RCC 7860 (cell line): ENCODE data around the gene ZMYND8.
"Not testable (repeated sequence)": the region's sequence is repeated elsewhere in the genome, so short reads cannot be mapped to it uniquely, and the experiment has no call there.

Source experiments
- DNase-seq: peaks from one replicate; pipeline ENCODE4 v3.0.0-alpha.2; 2015; ENCODE audit warnings: low spot score
- FAIRE-seq: peaks from 2 replicates; lab custom pipeline; 2012; peaks lifted over from hg19 to GRCh38; lab: Jason Lieb, UNC

The ZMYND8 gene

DNA sequence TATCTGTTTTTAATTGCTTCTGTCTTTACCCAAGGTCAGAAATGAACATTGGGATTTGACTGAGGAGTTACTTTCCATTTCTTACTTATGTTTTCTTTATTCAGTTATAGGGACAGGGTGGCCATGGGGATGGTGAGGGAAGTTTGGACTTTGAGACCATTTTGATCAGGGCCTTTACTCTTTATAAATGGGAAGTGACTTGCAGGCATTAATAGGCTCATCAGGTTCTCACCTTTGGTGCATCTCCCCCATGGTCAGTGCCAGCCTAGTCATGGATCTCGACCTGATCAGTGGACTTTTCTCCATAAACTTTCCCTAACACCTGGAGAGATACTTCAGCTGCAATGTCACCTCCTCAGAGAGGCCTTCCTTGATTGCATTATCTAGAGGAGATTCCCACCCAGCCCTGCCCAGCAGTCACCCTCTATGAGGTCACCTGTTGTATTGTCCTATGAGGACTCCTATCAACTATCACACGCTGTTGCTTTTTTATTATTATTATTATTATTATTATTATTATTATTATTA, 16.8 kb upstream of the ZMYND8 start:
- DNase-seq (no peak), FAIRE-seq (no peak)

DNA sequence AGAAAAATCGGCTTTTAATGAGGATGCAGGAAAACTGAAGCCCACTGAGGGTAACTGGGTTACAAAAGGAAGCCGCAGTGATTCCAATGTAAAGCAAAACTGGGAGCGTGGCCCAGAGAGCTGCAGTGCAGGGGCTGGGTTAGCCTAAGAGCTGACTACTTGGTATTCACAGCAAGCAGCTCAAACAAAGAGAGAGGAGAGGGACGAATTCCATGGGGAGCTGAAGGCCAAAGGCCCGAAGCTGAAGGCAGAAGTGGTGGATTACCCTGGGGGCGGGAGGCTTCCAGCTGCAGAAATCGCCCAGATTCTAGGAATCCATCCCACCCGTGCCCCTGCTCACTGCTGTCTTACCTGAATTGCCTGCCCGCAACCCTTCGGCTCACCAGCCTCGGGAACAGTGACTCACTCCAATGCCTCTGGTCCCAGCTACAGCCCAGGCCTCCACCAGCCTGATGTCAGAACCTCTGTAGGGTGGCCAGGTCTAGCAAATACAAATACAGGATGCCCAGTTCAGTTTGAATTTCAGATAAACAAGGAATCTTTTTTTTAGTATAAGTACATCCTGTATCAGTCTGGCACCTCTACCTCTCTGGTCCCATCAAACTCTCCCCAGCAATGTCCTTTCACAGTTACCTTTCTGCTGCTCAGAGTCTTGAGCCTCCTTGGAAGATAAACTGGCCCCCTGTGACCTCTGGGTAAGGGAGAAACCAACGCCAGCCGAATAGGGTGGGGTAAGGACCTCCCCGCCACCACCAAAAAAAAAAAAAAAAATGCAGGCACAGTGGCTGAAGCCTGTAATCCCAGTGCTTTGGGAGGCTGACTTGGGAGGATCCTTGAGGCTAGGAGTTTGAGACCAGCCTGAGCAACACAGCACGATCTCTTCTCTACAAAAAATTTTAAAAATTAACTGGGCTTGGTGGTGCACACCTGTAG, 14.6 kb upstream of the ZMYND8 start:
- DNase-seq (no peak), FAIRE-seq (no peak)

DNA sequence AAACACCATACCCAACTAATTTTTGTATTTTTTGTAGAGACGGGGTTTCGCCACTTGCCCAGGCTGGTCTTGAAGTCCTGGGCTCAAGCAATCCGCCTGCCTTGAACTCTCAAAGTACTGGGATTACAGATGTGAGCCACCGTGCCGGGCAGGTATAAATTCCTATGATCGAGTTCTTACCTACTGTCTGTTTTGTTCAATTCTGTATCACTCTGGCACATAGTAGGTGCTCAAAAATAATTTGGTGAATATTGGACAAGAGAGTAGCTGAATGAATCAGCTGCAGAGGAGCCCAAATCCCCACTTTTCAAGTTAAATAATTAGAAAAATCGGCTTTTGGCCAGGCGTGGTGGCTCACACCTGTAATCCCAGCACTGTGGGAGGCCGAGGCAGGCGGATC, 13.7 kb upstream of the ZMYND8 start:
- DNase-seq (no peak), FAIRE-seq (no peak)

DNA sequence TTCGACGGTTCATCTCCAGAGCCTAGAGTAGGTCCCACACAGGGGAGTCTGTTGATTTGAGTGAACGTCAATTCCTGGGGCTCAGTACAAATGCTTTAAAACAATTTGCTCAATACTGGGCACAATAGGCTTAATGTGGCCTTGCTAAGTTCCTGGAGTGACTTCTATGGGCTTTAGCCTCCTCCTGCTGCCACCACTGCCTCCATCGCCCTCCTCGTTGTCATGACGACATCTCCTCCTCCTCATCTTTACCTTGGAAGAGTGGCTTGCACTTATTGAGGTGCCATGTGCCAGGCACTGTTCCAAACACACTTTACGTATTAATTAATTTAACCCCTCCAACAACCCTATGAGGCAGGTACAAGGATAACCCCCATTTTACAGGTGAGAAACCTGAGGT, 11.8 kb upstream of the ZMYND8 start:
- DNase-seq (no peak), FAIRE-seq (no peak)

DNA sequence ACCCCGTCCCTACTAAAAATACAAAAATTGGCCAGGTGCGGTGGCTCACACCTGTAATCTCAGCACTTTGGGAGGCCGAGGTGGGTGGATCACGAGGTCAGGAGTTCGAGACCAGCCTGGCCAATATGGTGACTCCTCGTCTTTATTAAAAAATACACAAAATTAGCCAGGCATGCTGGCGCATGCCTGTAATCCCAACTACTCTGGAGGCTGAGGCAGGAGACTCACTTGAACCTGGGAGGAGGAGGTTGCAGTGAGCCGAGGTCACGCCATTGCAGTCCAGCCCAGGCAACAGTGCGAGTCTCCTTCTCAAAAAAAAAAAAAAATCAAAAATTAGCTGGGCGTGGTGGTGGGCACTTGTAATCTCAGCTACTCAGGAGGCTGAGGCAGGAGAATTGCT, 9.8 kb upstream of the ZMYND8 start:
- not testable (repeated sequence) for DNase-seq, FAIRE-seq

DNA sequence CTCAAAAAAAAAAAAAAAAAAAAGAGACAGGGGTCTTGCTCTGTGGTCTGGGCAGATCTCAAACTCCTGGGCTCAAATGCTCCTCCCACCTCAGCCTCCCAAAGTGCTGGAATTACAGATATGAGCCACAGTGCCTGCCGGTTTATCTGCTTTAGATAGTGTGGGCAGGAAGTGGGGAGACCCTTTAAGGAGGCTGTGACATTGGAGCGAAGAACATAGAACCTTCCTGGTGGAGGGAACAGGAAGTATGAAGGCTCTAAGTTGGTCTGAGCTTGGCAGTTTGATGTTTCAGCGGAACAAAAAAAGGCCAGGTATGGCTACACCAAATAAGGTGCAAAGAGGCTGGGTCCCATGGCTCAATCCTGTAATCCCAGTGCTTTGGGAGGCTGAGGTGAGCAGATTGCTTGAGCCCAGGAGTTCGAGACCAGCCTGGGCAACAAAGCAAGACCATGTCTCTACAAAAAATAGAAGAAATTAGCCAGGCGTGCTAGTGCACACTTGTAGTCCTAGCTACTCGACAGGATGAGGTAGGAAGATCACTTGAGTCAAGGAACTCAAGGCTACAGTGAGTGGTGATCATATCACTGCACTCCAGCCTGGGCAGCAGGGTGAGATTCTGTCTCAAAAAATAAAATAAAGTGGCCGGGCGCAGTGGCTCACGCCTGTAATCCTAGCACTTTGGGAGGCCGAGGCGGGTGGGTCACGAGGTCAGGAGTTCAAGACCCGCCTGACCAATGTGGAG, 8.7 kb upstream of the ZMYND8 start:
- DNase-seq, result no peak
- FAIRE-seq, result no peak

DNA sequence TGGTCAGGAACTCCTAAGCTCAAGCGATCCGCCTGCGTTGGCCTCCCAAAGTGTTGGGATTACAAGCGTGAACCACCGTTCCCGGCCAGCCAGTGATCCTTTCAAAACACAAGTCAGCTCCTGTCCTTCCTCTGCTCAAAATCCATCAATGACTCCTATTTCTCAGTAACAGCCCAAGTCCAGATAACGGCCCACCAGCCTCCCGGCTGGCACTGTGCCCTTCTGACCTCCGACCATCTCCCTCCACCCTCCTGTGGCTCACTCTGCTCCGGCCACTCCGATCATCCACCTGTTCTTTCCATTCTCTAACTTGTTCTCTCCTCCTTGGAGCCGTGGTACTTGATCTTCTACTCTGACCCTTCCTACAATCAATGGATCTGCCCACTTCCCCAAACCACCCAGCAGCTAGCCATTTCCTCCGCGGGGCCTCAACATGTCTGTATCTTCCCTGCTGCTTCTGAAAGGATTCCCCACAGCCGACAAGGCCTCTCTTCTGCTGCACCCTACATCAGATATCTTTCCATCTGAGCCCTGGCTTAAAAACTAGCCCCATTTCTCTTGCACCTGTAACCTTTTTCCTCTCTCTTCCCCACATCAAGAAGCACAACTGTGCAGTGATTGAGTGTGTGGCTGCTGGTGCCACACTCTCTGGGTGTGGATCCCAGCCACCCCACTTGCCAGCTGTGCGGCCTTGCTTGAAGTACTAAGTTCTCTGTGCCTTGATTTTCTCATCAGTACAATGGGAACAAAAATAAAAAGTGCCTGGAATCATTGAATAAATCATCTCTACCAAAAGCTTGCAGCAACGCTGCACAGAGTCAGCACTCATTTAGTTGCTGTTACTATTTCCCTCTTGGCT, 6.1 kb upstream of the ZMYND8 start:
- FAIRE-seq (no peak), DNase-seq (no peak)

DNA sequence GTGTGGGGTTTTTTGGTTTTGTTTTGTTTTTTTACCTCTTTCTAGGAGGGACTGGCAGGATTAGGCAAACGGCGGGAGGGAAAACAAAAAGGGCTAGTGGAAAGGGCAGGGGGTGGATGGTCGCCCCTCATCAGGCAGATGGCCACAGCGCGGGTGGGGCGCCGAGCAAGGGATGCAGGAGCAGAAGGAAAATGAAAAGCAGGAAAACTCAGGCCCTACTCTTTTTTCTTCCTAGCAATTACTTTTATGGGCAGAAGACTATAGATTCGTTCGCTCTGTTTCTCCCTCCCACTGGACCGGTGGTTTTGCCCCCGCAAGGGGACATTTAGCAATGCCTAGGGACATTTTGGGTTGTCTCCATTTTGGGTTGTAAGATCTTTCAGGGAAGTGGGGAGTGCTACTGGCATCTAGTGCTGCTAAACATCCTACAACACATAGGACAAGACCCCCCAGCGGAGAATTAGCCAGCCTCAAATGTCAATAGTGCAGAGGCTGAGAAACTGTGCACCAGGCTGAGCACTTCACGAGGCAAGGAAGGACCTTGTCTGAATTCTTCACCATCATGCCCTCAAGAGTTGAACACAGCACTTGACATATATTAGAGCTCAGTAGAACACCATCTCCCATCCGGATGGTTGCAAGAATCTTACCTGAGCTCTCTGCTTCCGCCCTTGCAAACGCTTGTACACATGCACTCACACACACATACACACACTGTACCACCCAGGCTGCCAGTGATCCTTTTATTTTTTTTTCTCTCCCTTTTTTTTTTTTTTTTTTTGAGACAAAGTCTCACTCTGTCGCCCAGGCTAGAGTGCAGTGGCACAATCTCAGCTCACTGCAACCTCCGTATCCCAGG, 4.8 kb upstream of the ZMYND8 start:
- DNase-seq (no peak), FAIRE-seq (no peak)

DNA sequence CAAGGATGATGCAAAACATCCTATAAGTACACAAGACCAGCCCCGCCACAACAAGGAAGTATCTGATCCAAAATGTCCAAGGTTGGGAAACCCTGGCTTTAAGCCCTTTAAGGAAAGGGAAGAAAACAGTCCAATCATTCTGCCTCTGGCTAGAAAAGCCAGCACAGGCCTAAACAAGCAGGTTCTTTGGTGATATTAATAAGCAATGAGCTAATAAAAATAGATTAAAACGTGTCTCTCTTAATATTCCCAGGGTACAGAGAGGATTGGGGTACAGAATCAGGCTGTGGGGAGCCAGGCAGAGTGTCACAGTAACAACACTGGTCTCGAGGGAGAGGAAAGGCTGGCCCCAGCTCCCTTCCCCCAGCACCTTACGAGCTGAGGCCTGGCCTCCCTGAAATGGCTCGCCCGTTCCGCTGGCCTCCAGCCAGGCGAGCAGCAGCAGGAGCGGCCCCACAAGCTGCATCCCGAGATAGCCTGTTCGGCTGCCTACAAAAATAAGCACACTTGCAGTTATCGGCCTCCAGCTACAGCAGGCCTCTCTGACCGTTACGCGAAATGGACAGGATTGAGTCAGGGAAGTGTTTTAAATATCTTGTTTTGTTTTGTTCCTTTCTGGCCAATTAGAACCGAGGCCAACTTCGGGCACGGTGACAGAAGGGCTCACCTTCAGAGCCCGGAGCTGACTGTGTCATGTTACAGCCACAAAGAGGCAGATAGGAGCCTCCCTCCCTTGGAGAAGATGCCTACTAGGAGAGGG, 4.0 kb upstream of the ZMYND8 start:
- DNase-seq (peak; percentile 73), FAIRE-seq (no peak)

DNA sequence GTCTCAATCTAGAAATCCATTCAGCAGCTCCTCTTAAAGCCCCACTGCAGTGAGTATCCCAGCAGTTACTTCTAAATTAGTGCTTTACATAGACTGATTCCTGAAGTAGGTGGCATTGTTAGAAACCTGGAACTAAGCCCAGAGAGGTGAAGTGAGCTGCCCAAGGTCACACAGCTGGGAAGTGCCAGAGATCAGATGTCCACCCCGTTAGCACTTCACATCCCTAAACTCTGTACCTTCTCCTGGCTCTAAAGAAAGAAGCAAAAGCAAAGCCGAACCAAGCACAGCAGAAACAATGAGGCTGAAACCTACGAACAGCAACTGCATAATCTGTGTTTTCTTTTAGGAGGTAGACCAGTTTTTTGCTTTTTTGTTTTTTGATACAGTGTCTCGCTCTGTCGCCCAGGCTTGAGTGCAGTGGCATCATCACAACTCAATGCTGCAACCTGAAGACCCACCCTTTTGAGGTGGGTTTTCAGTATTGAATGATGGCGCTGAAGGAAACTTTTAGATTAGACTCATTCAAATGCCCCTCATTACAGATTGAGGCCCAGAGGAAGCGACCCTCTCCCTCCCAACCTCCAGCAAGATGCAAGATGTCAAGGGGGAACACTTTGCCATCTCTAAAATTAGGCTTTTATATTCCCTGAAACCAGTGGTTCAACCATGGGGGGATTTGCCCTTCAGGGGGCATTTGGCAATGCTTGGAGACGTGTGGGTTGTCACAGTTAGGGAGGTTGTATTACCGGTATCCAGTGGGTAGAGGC, 3.2 kb upstream of the ZMYND8 start:
- FAIRE-seq (no peak), DNase-seq (no peak)

DNA sequence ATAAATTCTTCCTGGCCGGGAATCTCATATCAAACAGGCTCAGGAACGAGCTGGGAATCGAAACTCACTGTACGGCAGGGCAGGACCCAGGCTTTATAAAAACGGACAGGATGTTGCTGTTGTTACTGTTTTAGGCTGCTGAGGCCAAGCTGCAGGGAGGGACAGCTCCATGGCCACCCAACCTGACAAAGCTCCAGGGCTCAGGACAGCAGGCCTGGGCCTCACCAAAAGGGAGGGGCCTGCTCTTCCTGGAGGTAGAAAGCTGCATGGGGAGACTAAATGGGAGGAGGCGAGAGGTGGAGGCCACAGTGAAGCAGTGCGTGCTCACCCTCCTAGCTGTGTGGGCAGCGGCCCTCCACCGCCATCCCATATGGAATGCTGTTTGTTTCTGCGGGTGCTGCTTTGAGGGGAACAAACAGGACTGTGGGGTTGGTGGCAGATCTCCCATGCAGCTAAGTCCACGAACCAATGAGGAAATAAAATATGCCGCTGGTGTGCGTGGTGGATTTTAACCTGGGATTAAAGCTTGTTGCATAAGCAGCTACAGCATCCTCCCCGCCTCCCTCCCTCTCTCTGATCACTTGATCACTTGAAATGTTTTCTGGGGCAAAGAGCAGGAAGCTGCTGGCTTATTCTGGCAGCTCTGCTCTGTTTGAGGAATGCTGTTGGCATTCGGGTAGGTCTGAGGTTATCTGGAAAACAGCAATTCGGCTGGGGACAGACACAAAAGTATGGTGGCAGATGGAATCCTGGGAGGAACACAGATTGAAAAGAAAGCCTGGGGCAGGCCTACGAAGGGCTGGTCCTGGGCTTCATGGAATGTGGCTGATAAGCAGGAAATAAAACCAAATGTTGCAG, 2.4 kb upstream of the ZMYND8 start:
- DNase-seq (peak; percentile 87), FAIRE-seq (peak; percentile 76)

DNA sequence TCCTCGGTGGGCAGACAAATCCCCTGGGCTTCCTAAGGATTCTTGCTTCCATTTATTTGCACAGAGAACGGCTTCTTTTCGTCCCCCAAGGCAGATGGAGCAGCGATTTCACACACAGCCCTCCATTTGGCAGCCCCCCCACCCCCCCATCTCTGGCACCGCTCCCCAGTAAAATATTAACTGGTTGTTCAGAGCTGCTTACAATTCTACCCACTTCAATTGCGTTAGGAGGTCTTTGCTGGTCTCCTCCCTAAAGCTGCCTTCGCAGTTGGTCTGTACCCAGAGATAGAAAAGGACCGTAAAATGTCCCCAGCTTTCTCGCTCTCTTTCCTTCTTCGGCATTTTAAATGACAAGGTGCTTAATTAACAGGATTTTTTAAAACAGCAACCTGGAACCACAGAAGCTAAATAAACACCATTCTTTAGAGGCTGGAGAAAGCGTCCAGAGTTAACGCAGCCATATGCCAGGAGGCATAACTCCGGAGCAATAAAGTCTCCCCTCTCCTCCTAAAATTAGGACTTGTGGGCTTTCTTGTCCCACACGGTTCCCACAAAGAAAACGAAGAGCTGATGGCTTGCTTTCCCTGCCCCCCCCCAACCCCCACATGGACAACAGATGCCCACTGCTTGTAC, 1.7 kb upstream of the ZMYND8 start:
- DNase-seq (peak; percentile 62), FAIRE-seq (no peak)

DNA sequence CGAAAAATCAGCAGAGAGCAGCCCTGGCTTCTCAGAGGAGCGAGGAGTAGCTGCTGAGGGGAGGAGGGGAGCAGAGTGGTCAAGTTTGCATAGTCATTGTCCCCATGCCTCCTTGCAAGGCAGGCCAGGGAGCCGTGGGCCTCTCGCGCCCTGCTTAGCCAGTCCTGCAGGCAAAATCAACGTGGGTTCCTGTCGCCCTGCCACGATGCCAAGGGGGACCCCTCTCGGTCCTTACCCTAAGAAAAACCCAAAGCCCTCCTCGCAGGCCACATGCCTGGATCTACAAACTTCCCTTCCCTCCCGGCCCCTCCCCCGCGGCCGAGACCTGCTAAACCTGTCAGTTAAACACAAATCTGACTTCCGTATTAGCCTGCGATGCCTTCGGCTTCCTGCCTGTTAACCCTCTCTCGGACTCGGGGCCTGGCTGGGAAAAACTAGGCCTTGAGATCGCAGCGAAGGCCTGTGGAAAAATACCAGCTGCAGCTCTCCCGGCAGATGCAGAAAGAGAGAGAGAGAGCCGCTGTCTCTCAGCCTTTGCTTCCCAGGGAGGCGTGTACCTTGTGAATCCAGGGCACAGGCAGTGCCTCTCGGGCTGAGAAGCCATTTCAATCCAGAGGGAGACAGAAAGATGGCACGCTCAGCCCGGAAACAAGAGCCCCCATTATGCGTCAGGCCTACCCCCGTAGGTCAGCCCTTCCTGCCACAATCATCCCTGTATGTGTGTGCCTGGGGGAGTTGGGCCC, 968 bp upstream of the ZMYND8 start:
- DNase-seq, result peak; percentile 93
- FAIRE-seq, result peak; percentile 52

DNA sequence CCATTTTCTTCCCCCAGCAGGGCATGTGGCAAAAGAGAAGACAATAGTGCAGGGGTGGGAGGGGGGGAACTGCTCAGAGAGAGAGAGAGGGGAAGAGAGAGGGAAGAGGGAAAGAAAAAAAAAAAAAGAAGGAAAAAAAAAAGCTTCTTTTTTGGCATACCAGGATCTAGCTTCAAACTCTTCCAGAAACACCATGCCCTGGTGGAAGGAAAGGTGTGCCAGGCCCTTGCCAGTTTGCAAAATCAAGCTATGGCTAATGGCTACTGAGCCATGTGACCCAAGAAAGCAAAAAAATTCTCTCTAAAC, 326 bp downstream of the ZMYND8 start:
- DNase-seq, result no peak
- FAIRE-seq, result no peak

DNA sequence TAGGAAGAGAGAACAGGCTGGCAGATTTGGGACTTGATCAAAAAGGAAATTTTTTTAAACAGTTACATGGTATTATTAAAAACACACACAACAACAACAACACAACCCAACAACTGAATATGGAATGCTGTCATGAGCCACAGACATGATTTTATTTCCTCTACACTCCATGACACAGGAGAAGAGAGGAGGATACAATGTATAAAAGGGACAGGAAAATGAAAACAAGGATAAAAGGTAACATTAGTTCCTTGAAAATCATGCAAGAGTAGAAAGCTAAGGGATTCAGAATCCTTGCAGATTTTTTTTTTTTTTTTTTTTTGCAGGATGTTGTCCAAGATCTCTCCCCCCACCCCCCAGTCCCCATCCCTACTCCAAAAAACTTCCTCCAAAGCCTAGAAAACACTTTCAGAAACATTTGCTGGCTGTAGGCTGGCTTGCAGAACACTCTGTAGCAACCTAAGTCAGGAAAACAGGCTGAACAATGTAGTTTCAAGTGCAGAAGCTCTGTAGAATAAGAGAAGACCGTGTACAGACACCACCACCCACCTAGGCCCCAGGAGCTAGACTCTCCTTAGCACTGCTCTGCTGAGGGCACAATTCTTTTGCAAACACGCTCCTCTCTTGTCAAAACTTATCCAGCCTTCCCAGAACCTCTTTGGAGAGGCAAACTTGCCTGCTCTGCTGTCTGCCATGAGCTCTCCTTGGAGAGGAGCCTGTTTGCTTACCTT, 845 bp downstream of the ZMYND8 start:
- FAIRE-seq, result no peak

More for the DNA sequence above, 845 bp downstream of the ZMYND8 start:
- DNase-seq, result no peak
